Measurements from ENCODE around the gene CADPS2. TPM values are rescaled to one million over a fixed set of nuclear protein-coding genes. Genes with fewer than 3 reads are reported as not detected.

Gene CADPS2
- total RNA-seq, 6 donors from 2014 or later, result 33.3 to 74.7 (median 45.7) TPM

GRCh38 chr7:122764902-122765301 is 121.4 kb downstream of the CADPS2 start:
- TF ChIP-seq CTCF (IDR thresholded peaks at IDR 0.05) (no peak), POLR2AphosphoS5 (IDR thresholded peaks at IDR 0.05) (no peak), POLR2A (IDR thresholded peaks at IDR 0.05) (no peak), EP300 (IDR thresholded peaks at IDR 0.05) (no peak)
- peak overlapping the region in 3 of 4 donors; percentile 28 to 63 (median 50) for H3K27ac ChIP-seq
- H3K4me1 ChIP-seq, result peaks cover 0 to 9% (median 3%) of the 10 kb centered on the region in 4 donors
- no peaks in the 10 kb centered on the region for H3K9me3 ChIP-seq
- no peaks in the 10 kb centered on the region for H3K36me3 ChIP-seq
- no peak overlapping the region for H3K4me3 ChIP-seq
- no peak for DNase-seq
- ATAC-seq (ENCODE audit: low FRiP score in 2 of 2), result no peak
- WGBS, 2 donors, result 74 to 79% methylated on average over 1 of the region's 1 CpG
- no peaks in the 10 kb centered on the region for H3K27me3 ChIP-seq

DNA sequence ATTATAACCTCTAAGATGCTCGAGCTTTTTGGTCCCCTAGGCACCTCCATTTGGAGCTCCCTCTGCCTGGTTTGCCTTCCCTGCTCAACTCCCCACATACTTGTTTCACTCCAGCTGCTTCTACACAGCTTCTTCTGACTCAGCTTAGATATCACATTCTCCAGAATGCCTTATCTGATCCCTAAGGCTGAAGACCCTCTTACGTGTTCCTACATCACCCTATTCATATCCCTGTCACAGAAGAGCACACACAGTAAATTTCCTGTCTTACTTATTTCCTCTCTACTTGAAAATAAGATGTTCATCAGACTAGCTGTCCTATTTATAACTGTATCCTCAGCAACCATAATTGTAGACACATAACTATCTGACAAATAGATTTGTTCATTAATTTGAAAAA is 122.2 kb downstream of the CADPS2 start:
- TF ChIP-seq EP300 (IDR thresholded peaks at IDR 0.05), result peak in 2 of 4 donors; percentile 41 to 65
- TF ChIP-seq POLR2AphosphoS5 (IDR thresholded peaks at IDR 0.05), result no peak
- H3K4me3 ChIP-seq, result no peak overlapping the region
- no peaks in the 10 kb centered on the region for H3K27me3 ChIP-seq
- H3K4me1 ChIP-seq, result peaks cover 0 to 9% (median 3%) of the 10 kb centered on the region in 4 donors
- ATAC-seq (ENCODE audit: low FRiP score in 2 of 2), result no peak
- DNase-seq, result no peak
- H3K27ac ChIP-seq, result peak overlapping the region in 3 of 4 donors; percentile 28 to 63 (median 50)
- no peaks in the 10 kb centered on the region for H3K36me3 ChIP-seq
- 57% methylated on average over 2 of the region's 2 CpGs for WGBS, 2 donors
- no peaks in the 10 kb centered on the region for H3K9me3 ChIP-seq

DNA sequence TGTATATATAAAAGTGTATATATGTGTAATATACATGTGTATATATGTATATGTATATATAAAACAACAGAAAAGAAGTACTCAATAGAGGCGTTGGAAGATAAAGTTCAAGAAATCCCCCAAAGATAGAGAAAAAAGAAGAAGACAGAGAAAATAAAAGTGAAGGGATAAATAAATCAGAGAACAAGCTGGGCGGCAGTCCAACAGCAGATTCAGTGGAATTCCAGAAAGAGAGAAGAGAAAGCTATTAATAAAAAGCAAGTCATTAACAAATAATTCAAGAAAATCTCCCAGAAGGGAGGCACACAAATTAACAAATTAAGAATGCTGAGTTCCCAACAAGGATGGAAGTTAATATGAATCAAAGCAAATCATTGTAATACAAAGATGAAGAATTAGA is 124.2 kb downstream of the CADPS2 start:
- DNase-seq, result no peak
- 76 to 84% methylated on average over 2 of the region's 2 CpGs for WGBS, 2 donors
- no peaks in the 10 kb centered on the region for H3K9me3 ChIP-seq

GRCh38 chr7:122758501-122758900 is 127.8 kb downstream of the CADPS2 start:
- H3K9me3 ChIP-seq, result no peaks in the 10 kb centered on the region
- DNase-seq (no peak), ATAC-seq (ENCODE audit: low FRiP score in 2 of 2) (no peak)
- no peak for TF ChIP-seq POLR2A (IDR thresholded peaks at IDR 0.05)
- TF ChIP-seq CTCF (IDR thresholded peaks at IDR 0.05), result no peak
- TF ChIP-seq EP300 (IDR thresholded peaks at IDR 0.05), result no peak
- TF ChIP-seq POLR2AphosphoS5 (IDR thresholded peaks at IDR 0.05), result no peak
- WGBS, 2 donors, result 54 to 73% methylated on average over 1 of the region's 1 CpG
- no peak overlapping the region for H3K27ac ChIP-seq
- no peaks in the 10 kb centered on the region for H3K36me3 ChIP-seq
- H3K4me1 ChIP-seq, result peaks cover 0 to 2% (median 0%) of the 10 kb centered on the region in 4 donors
- H3K4me3 ChIP-seq, result no peak overlapping the region
- no peaks in the 10 kb centered on the region for H3K27me3 ChIP-seq

More for the DNA sequence above, 124.2 kb downstream of the CADPS2 start:
- no peak for TF ChIP-seq POLR2A (IDR thresholded peaks at IDR 0.05)
- TF ChIP-seq CTCF (IDR thresholded peaks at IDR 0.05), result no peak
- TF ChIP-seq POLR2AphosphoS5 (IDR thresholded peaks at IDR 0.05), result no peak
- TF ChIP-seq EP300 (IDR thresholded peaks at IDR 0.05), result no peak
- peaks cover 0 to 9% (median 3%) of the 10 kb centered on the region in 4 donors for H3K4me1 ChIP-seq
- no peak overlapping the region for H3K27ac ChIP-seq
- H3K4me3 ChIP-seq, result no peak overlapping the region
- no peaks in the 10 kb centered on the region for H3K36me3 ChIP-seq
- no peak for ATAC-seq (ENCODE audit: low FRiP score in 2 of 2)
- no peaks in the 10 kb centered on the region for H3K27me3 ChIP-seq

GRCh38 chr7:122756860-122757259 is 129.4 kb downstream of the CADPS2 start:
- ATAC-seq (ENCODE audit: low FRiP score in 2 of 2) (no peak), DNase-seq (no peak)
- Histone ChIP-seq H3K27ac (no peak overlapping the region), H3K4me3 (no peak overlapping the region), H3K9me3 (no peaks in the 10 kb centered on the region), H3K27me3 (no peaks in the 10 kb centered on the region), H3K4me1 (peaks cover 0 to 5% (median 0%) of the 10 kb centered on the region in 4 donors), H3K36me3 (no peaks in the 10 kb centered on the region)
- TF ChIP-seq POLR2A (IDR thresholded peaks at IDR 0.05) (no peak), CTCF (IDR thresholded peaks at IDR 0.05) (no peak), POLR2AphosphoS5 (IDR thresholded peaks at IDR 0.05) (no peak), EP300 (IDR thresholded peaks at IDR 0.05) (no peak)
- WGBS, 2 donors, result 39 to 50% methylated on average over 1 of the region's 1 CpG
